Pancreas (tissue), 10 donors: ENCODE data around the gene STXBP5. TPM values are rescaled to one million over a fixed set of nuclear protein-coding genes. Genes with fewer than 3 reads are reported as not detected.

ENCODE experiments used
- ATAC-seq, 4 donors: fragments of 200-7000 bp; cut with Tn5 transposase; one replicate each; pipeline versions ENCODE4 v1.8.0 to v1.9.1; 2020; ENCODE audit warnings: mild to moderate bottlenecking in 4 of 4, moderate library complexity in 4 of 4
- DNase-seq, 6 donors: peaks; one replicate each; pipeline ENCODE4 v3.0.0-alpha.2; 2020
- FAIRE-seq: peaks from 2 replicates; lab custom pipeline; 2012; peaks lifted over from hg19 to GRCh38; lab: Jason Lieb, UNC
- H3K27ac ChIP-seq, 4 donors: fragments of 200-600 bp; sonication (generic); 1 replicate in 3 of 4; 2 replicates in 1 of 4; pipeline versions ENCODE4 v1.5.0 to v1.8.0; 2020
- H3K27me3 ChIP-seq, 4 donors: fragments of 200-600 bp; one replicate each; pipeline ENCODE4 v1.8.0; 2021
- H3K36me3 ChIP-seq, 3 donors: fragments of 200-600 bp; sonication (generic) in 1 of 3; one replicate each; pipeline versions ENCODE4 v1.5.0 to v1.8.0; 2020 to 2021
- H3K4me1 ChIP-seq, 3 donors: fragments of 200-600 bp; one replicate each; pipeline ENCODE4 v1.8.0; 2021
- H3K4me3 ChIP-seq, 4 donors: fragments of 200-600 bp; sonication (generic) in 2 of 4; one replicate each; pipeline versions ENCODE4 v1.5.0 to v1.8.0; 2020 to 2021
- H3K9me3 ChIP-seq, 4 donors: fragments of 200-600 bp; one replicate each; pipeline ENCODE4 v1.8.0; 2021
- CTCF ChIP-seq, 4 donors: fragments of 200-600 bp; sonication (generic) in 3 of 4; IDR thresholded peaks; one replicate each; pipeline versions ENCODE4 v1.5.0 to v1.8.0; 2021; ENCODE audit warnings: antibody characterized with exemption in 4 of 4
- WGBS, 2 donors: extraction: QIAGEN DNeasy Blood & Tissue Kit; methylation state at CpG; one replicate each; pipeline ENCODE4 v1.1.7; 2013; 5-methylcytosine and 5-hydroxymethylcytosine counted together
- intact Hi-C, 3 donors: fragments of 100-400 bp; cut with DNase I; formaldehyde crosslinking; loops; one replicate each; pipeline versions ENCODE4 v1.11.1 to v1.14.2; 2022
- polyA plus RNA-seq, 2 donors: library from polyadenylated mRNA; stranded (reverse); fragments of 200-250 nt; gene quantifications; one replicate each; pipeline ENCODE4 v1.2.3, GENCODE V29; 2013
- total RNA-seq, 6 donors: library from RNA; stranded (reverse); fragmentation: NEBNext Ultra II Directional in 4 of 6; extraction: Animal tissue kit (Norgen Biotek cat#: 25700) in 4 of 6; gene quantifications; one replicate each; pipeline versions ENCODE4 v1.2.1 to v1.2.4, GENCODE V29; 2021 to 2023
- donor health status: healthy with polysubstance abuse.
- donor health status: DM: no; HTN: no; CAD: no; lungs with moderate emphysema.
- donor health status: DM: no; HTN: no; CAD: no.
- donor health status: control.
- donor health status: control.
- donor health status: Bipolar disorder and iron deficiency.
- donor health status: DM: yes; HTN: yes; CAD: no.
- donor health status: DM: no; HTN: no; CAD: no.
- donor health status: DM: no; HTN: no; CAD: no.
- donor health status: DM: yes; HTN: yes; CAD: no.

STXBP5 gene
- total and polyA plus RNA-seq, 8 donors, result 11.9 to 25.8 (median 23.1) TPM

- no peaks in the 10 kb centered on the region for H3K9me3 ChIP-seq
- no peak overlapping the region for H3K4me3 ChIP-seq
- intact Hi-C loops, result no loop called here
- no peaks in the 10 kb centered on the region for H3K27me3 ChIP-seq
- WGBS, 2 donors, result 93% methylated on average over 5 of the region's 5 CpGs
- ATAC-seq (no peak), DNase-seq (no peak), FAIRE-seq (no peak)
- TF ChIP-seq CTCF (IDR thresholded peaks at IDR 0.05), result no peak
- H3K4me1 ChIP-seq, result no peaks in the 10 kb centered on the region
- no peaks in the 10 kb centered on the region for H3K36me3 ChIP-seq
- no peak overlapping the region for H3K27ac ChIP-seq
Observed at GRCh38 chr6:147401779-147402178, 197.6 kb downstream of the STXBP5 start.

- FAIRE-seq (no peak), DNase-seq (peak in 1 of 6 donors; percentile 37), ATAC-seq (no peak)
- no peak for TF ChIP-seq CTCF (IDR thresholded peaks at IDR 0.05)
- Histone ChIP-seq H3K36me3 (no peaks in the 10 kb centered on the region), H3K9me3 (no peaks in the 10 kb centered on the region), H3K27me3 (no peaks in the 10 kb centered on the region), H3K27ac (no peak overlapping the region), H3K4me3 (no peak overlapping the region), H3K4me1 (no peaks in the 10 kb centered on the region)
- intact Hi-C loops, result no loop called here
- WGBS, 2 donors, result 93 to 96% methylated on average over 27 of the region's 27 CpGs
Observed at GRCh38 chr6:147406783-147407182, 202.6 kb downstream of the STXBP5 start.

GRCh38 chr6:147407571-147407970, 203.4 kb downstream of the STXBP5 start:
- Histone ChIP-seq H3K27ac (no peak overlapping the region), H3K4me3 (no peak overlapping the region), H3K36me3 (no peaks in the 10 kb centered on the region), H3K9me3 (no peaks in the 10 kb centered on the region), H3K4me1 (no peaks in the 10 kb centered on the region), H3K27me3 (no peaks in the 10 kb centered on the region)
- no peak for TF ChIP-seq CTCF (IDR thresholded peaks at IDR 0.05)
- 72 to 82% methylated on average over 8 of the region's 8 CpGs for WGBS, 2 donors
- intact Hi-C loops, result no loop called here
- DNase-seq (no peak), FAIRE-seq (no peak), ATAC-seq (no peak)

GRCh38 chr6:147416622-147417021, 212.4 kb downstream of the STXBP5 start:
- no peak for TF ChIP-seq CTCF (IDR thresholded peaks at IDR 0.05)
- ATAC-seq, result no peak
- H3K4me1 ChIP-seq, result no peaks in the 10 kb centered on the region
- DNase-seq, result no peak
- no peaks in the 10 kb centered on the region for H3K27me3 ChIP-seq
- intact Hi-C loops, result no loop called here
- H3K27ac ChIP-seq, result no peak overlapping the region
- H3K4me3 ChIP-seq, result no peak overlapping the region
- H3K36me3 ChIP-seq, result no peaks in the 10 kb centered on the region
- 84 to 90% methylated on average over 4 of the region's 4 CpGs for WGBS, 2 donors
- no peak for FAIRE-seq
- no peaks in the 10 kb centered on the region for H3K9me3 ChIP-seq

- no peak overlapping the region for H3K27ac ChIP-seq
- intact Hi-C loops, result no loop called here
- H3K9me3 ChIP-seq, result no peaks in the 10 kb centered on the region
- H3K4me3 ChIP-seq, result no peak overlapping the region
- H3K4me1 ChIP-seq, result no peaks in the 10 kb centered on the region
- TF ChIP-seq CTCF (IDR thresholded peaks at IDR 0.05), result no peak
- 67 to 80% methylated on average over 7 of the region's 7 CpGs for WGBS, 2 donors
- no peaks in the 10 kb centered on the region for H3K27me3 ChIP-seq
- ATAC-seq (no peak), FAIRE-seq (no peak), DNase-seq (no peak)
- H3K36me3 ChIP-seq, result no peaks in the 10 kb centered on the region
Observed at GRCh38 chr6:147417954-147418353, 213.7 kb downstream of the STXBP5 start.
